Measurements from ENCODE around the gene ABCC2. TPM values are rescaled to one million over a fixed set of nuclear protein-coding genes. Genes with fewer than 3 reads are reported as not detected.

ABCC2 gene
- total and polyA plus RNA-seq, 7 donors, result 0.41 to 3.9 (median 1.3) TPM; not detected in 1

DNA sequence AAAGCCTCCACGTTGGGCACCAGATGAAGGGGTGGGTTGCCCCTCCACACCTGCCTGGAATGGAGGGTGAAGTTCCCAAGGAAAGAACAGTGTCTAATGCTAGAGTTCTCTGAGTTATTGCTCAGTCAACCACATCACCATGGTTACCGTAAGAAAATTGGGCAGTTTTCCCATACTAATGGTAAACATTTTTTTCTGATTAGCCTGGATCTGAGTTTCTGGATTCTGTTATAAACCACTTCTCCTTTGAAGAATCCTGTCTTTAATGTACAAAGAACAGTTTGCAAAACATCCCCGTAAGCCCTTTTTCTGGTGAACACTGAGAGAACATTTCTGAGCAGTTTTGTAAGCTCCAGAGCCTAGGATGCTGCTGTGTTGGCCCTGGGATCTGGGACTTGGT is 45.5 kb downstream of the ABCC2 start:
- no peaks in the 10 kb centered on the region for H3K4me1 ChIP-seq
- H3K4me3 ChIP-seq, result no peak overlapping the region
- no peak overlapping the region for H3K27ac ChIP-seq
- H3K36me3 ChIP-seq, result no peaks in the 10 kb centered on the region
- H3K27me3 ChIP-seq, result no peaks in the 10 kb centered on the region
- WGBS, 2 donors, result 90% methylated on average over 3 of the region's 3 CpGs
- TF ChIP-seq, protein P1, sequence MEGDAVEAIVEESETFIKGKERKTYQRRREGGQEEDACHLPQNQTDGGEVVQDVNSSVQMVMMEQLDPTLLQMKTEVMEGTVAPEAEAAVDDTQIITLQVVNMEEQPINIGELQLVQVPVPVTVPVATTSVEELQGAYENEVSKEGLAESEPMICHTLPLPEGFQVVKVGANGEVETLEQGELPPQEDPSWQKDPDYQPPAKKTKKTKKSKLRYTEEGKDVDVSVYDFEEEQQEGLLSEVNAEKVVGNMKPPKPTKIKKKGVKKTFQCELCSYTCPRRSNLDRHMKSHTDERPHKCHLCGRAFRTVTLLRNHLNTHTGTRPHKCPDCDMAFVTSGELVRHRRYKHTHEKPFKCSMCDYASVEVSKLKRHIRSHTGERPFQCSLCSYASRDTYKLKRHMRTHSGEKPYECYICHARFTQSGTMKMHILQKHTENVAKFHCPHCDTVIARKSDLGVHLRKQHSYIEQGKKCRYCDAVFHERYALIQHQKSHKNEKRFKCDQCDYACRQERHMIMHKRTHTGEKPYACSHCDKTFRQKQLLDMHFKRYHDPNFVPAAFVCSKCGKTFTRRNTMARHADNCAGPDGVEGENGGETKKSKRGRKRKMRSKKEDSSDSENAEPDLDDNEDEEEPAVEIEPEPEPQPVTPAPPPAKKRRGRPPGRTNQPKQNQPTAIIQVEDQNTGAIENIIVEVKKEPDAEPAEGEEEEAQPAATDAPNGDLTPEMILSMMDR (IDR thresholded peaks at IDR 0.05), result no peak
- TF ChIP-seq POLR2A (IDR thresholded peaks at IDR 0.05) (no peak), POLR2AphosphoS5 (IDR thresholded peaks at IDR 0.05) (no peak), EP300 (IDR thresholded peaks at IDR 0.05) (no peak)
- intact Hi-C loops (cut with DNase I), result no loop called here
- peaks cover 0 to 2% (median 0%) of the 10 kb centered on the region in 4 donors for H3K9me3 ChIP-seq
- DNase-seq, result no peak

DNA sequence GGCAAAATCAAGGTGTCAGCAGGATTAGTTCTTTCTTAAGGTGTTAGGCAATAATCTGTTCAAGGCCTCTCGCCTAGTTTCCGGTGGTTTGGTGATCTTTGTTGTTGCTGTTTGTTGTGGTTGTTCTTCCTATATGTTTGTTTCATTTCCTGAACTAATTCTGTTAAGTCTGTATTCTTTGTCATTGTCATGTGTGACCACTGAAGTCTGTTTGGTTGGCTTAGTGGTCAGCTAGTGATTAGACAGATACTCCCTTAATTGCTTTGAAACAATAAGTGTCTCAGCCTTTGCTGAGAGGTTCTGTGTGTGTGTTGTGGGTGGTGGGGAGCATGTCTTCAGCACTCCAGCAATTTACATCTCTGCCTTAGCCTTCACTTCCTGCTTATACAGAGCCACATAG is 46.0 kb downstream of the ABCC2 start:
- Histone ChIP-seq H3K4me3 (no peak overlapping the region), H3K27me3 (no peaks in the 10 kb centered on the region), H3K36me3 (no peaks in the 10 kb centered on the region), H3K9me3 (peaks cover 0 to 2% (median 0%) of the 10 kb centered on the region in 4 donors), H3K27ac (no peak overlapping the region), H3K4me1 (no peaks in the 10 kb centered on the region)
- TF ChIP-seq POLR2AphosphoS5 (IDR thresholded peaks at IDR 0.05) (no peak), EP300 (IDR thresholded peaks at IDR 0.05) (no peak), POLR2A (IDR thresholded peaks at IDR 0.05) (no peak)
- TF ChIP-seq, protein P1 (IDR thresholded peaks at IDR 0.05), result no peak
- intact Hi-C loops (cut with DNase I), result no loop called here
- 82 to 88% methylated on average over 2 of the region's 2 CpGs for WGBS, 2 donors
- no peak for DNase-seq

DNA sequence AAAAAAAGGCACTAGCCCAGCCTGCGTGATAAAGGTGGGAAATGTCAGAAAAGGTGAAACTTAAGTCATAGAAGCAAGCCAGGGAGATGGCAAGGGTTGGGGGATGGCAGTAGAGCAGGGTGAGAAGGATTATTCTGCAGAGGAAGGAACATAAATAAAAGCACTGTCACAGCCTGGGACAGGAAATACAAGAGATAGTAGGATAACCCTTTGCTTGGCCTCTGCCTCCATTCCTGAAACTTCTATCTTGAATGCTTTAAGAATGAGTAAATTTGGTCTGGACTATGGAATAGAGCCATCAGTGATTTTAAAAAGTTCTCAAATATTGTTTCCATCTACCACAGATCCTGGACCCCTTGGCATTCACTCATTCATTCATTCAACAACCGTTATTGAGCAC is 50.0 kb downstream of the ABCC2 start:
- intact Hi-C loops (cut with DNase I), result no loop called here
- Histone ChIP-seq H3K36me3 (no peaks in the 10 kb centered on the region), H3K4me1 (no peaks in the 10 kb centered on the region), H3K4me3 (no peak overlapping the region), H3K9me3 (peaks cover 0 to 2% (median 0%) of the 10 kb centered on the region in 4 donors), H3K27me3 (no peaks in the 10 kb centered on the region), H3K27ac (no peak overlapping the region)
- TF ChIP-seq POLR2AphosphoS5 (IDR thresholded peaks at IDR 0.05), result no peak
- TF ChIP-seq, protein P1 (IDR thresholded peaks at IDR 0.05), result no peak
- TF ChIP-seq EP300 (IDR thresholded peaks at IDR 0.05), result no peak
- TF ChIP-seq POLR2A (IDR thresholded peaks at IDR 0.05), result no peak
- no peak for DNase-seq
- WGBS, 2 donors, result 89 to 91% methylated on average over 2 of the region's 2 CpGs

DNA sequence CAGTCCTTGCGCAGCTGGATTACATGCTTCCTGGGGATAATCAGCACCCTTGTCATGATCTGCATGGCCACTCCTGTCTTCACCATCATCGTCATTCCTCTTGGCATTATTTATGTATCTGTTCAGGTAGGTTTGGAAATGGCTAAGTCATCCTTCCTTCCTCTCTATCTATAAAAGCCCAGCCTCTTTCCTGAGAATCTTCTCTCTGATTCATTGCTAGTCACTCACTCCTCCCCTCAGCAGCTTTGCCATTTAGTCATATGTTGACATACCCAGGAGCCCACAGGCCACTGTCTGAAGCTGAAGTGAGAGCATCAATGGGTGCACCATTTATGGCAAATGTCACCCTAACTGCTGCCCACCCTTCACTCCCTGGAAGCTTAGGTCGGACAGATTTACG is 52.0 kb downstream of the ABCC2 start:
- no peaks in the 10 kb centered on the region for H3K27me3 ChIP-seq
- TF ChIP-seq POLR2A (IDR thresholded peaks at IDR 0.05), result no peak
- no peak for TF ChIP-seq POLR2AphosphoS5 (IDR thresholded peaks at IDR 0.05)
- no peak for TF ChIP-seq EP300 (IDR thresholded peaks at IDR 0.05)
- TF ChIP-seq, protein P1 (IDR thresholded peaks at IDR 0.05), result no peak
- H3K27ac ChIP-seq, result no peak overlapping the region
- 89 to 90% methylated on average over 4 of the region's 4 CpGs for WGBS, 2 donors
- DNase-seq, result no peak
- H3K4me1 ChIP-seq, result no peaks in the 10 kb centered on the region
- no peak overlapping the region for H3K4me3 ChIP-seq
- intact Hi-C loops (cut with DNase I), result no loop called here
- no peaks in the 10 kb centered on the region for H3K9me3 ChIP-seq
- H3K36me3 ChIP-seq, result no peaks in the 10 kb centered on the region

DNA sequence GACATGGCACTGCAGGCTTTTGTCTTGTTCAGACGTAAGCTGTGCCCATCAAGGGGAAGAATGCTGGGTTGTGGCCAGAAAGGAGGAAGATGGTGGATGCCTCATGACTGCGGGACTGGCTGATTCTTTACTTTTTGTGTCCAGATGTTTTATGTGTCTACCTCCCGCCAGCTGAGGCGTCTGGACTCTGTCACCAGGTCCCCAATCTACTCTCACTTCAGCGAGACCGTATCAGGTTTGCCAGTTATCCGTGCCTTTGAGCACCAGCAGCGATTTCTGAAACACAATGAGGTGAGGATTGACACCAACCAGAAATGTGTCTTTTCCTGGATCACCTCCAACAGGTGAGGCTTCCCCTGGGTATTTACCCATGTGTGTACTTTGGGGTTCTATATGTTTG is 53.5 kb downstream of the ABCC2 start:
- H3K27ac ChIP-seq, result no peak overlapping the region
- H3K4me1 ChIP-seq, result no peaks in the 10 kb centered on the region
- no peaks in the 10 kb centered on the region for H3K9me3 ChIP-seq
- intact Hi-C loops (cut with DNase I), result no loop called here
- DNase-seq, result no peak
- H3K4me3 ChIP-seq, result no peak overlapping the region
- no peak for TF ChIP-seq EP300 (IDR thresholded peaks at IDR 0.05)
- TF ChIP-seq, protein P1 (IDR thresholded peaks at IDR 0.05), result no peak
- TF ChIP-seq POLR2AphosphoS5 (IDR thresholded peaks at IDR 0.05), result no peak
- TF ChIP-seq POLR2A (IDR thresholded peaks at IDR 0.05), result no peak
- no peaks in the 10 kb centered on the region for H3K27me3 ChIP-seq
- no peaks in the 10 kb centered on the region for H3K36me3 ChIP-seq
- WGBS, 2 donors, result 93 to 95% methylated on average over 8 of the region's 8 CpGs
